T-cell (primary cell): ENCODE data around the gene CD63. TPM values are rescaled to one million over a fixed set of nuclear protein-coding genes. Genes with fewer than 3 reads are reported as not detected.

Experiments used
- ATAC-seq, 4 experiments: fragments of 200-7000 bp in 3 of 4; fragments of 150-1000 bp in 1 of 4; cut with Tn5 transposase; replicated peaks in 1 of 4; 1 replicate in 3 of 4; 2 replicates in 1 of 4; pipeline ENCODE4 v1.10.0; 2021; ENCODE audit warnings: moderate library complexity in 3 of 4, mild to moderate bottlenecking in 2 of 4, moderate number of reproducible peaks in 1 of 4
- CTCF ChIA-PET, 2 donors: fragments of 300-600 bp; sonication (Branson Sonifier 250); formaldehyde crosslinking; loops; one replicate each; lab custom pipeline; 2022; ENCODE audit warnings: antibody characterized with exemption in 2 of 2; lab: Charles Lee
- POLR2A ChIA-PET, 2 donors: fragments of 300-600 bp; sonication (Branson Sonifier 250); formaldehyde crosslinking; loops; one replicate each; lab custom pipeline; 2022; ENCODE audit warnings: antibody characterized with exemption in 2 of 2; lab: Charles Lee
- DNase-seq, 35 experiments: peaks; one replicate each; pipeline versions ENCODE4 v3.0.0 to v3.0.0-alpha.2; 2013 to 2023
- H3K27ac ChIP-seq: one replicate; pipeline ENCODE4 v1.5.1; 2013; ENCODE audit warnings: low read length
- H3K27me3 ChIP-seq, 2 experiments: replicated peaks in 1 of 2; 1 replicate in 1 of 2; 2 replicates in 1 of 2; pipeline versions ENCODE4 v1.6.1 to v1.7.0; 2013; ENCODE audit warnings: low read length in 1 of 2, mixed read lengths in 1 of 2; ENCODE audit not compliant: control insufficient read depth in 2 of 2, insufficient read depth in 2 of 2; ENCODE audit errors: extremely low read depth in 1 of 2
- H3K36me3 ChIP-seq, 2 donors: 1 replicate in 1 of 2; 2 replicates in 1 of 2; pipeline versions ENCODE4 v1.6.1 to v1.7.0; 2013; ENCODE audit warnings: low read length in 1 of 2; ENCODE audit not compliant: control insufficient read depth in 2 of 2, insufficient read depth in 1 of 2; ENCODE audit errors: extremely low read depth in 1 of 2
- H3K4me1 ChIP-seq, 2 experiments: 1 replicate in 1 of 2; 2 replicates in 1 of 2; pipeline versions ENCODE4 v1.6.1 to v1.7.0; 2013; ENCODE audit warnings: low read length in 2 of 2, mixed read lengths in 1 of 2; ENCODE audit not compliant: insufficient read depth in 2 of 2, control insufficient read depth in 1 of 2; ENCODE audit errors: extremely low read depth in 1 of 2
- H3K4me3 ChIP-seq, 2 donors: 1 replicate in 1 of 2; 2 replicates in 1 of 2; pipeline versions ENCODE4 v1.5.1 to v1.7.0; 2013; ENCODE audit warnings: mild to moderate bottlenecking in 2 of 2, low read length in 1 of 2, moderate library complexity in 1 of 2; ENCODE audit not compliant: control insufficient read depth in 1 of 2; ENCODE audit errors: extremely low read depth in 1 of 2
- H3K9me3 ChIP-seq: 2 replicates; pipeline ENCODE4 v1.7.0; 2013
- H3K27ac Mint-ChIP-seq, 2 donors: one replicate each; pipeline ENCODE4 v1.8.0; 2020 to 2021; ENCODE audit warnings: mild to moderate bottlenecking in 2 of 2, mixed read lengths in 2 of 2
- H3K27me3 Mint-ChIP-seq, 2 donors: one replicate each; pipeline ENCODE4 v1.8.0; 2021 to 2022; ENCODE audit warnings: mixed read lengths in 2 of 2
- H3K36me3 Mint-ChIP-seq: one replicate; pipeline ENCODE4 v1.8.0; 2021; ENCODE audit warnings: mixed read lengths
- H3K4me1 Mint-ChIP-seq, 3 donors: one replicate each; pipeline ENCODE4 v1.8.0; 2020 to 2022; ENCODE audit warnings: mixed read lengths in 3 of 3, mild to moderate bottlenecking in 1 of 3
- H3K4me3 Mint-ChIP-seq, 3 donors: one replicate each; pipeline ENCODE4 v1.8.0; 2020 to 2022; ENCODE audit warnings: mild to moderate bottlenecking in 3 of 3, mixed read lengths in 3 of 3, moderate library complexity in 3 of 3
- H3K9me3 Mint-ChIP-seq, 3 donors: one replicate each; pipeline ENCODE4 v1.8.0; 2020 to 2022; ENCODE audit warnings: mixed read lengths in 3 of 3
- WGBS: methylation state at CpG from one replicate; pipeline ENCODE4 v1.1.5; 2013; ENCODE audit warnings: missing lambda C conversion rate; ENCODE audit not compliant: insufficient coverage; 5-methylcytosine and 5-hydroxymethylcytosine counted together
- total RNA-seq, 35 experiments: library from RNA in 6 of 35; stranded (reverse) in 6 of 35; fragments of 120-200 nt in 1 of 35; gene quantifications; one replicate each; pipeline versions ENCODE4 v1.2.1 to v1.2.4 and lab custom pipeline; 2013 to 2026

The CD63 gene
- total RNA-seq, 5 donors from 2014 or later (not counting 1 experiment from before 2014, with no cell fraction given), result 41.3 to 88.2 (median 73.5) TPM

DNA sequence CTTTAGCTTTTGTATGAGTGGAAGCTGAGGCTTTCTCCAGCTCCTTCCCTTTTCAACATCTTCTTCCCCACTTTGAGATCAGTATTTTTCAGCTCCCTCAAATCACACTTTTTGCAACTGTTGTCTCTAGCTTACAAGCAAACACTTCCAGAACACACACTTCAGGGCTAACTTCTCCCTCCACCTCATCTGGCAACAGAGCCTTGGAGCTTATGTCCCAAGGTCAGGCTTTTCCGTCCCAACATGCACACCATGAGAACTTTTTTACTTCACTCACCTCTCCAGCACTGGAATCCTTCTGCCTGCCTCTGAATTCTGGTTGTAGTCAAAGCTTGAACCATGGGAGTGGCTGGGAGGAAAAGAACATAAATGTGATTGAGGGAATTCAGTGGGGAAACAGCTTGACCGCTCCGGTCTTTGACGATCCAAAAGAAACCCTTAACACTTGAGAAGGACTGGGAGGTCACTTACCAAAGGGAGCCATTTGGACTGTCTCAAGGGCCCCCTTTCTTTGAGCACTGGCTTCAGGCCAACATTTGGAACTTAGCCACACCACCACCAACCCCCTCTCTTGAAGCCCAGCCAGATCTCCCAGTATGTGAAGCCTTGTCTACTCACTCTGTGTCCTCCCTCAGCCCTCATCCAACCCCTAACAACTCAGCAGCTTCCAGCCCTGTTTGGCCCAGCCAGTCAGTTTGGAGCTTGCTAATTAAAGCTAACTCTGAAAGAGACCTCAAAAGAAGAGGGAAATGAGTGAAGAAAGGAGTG lies 16.8 kb downstream of the CD63 start:
- no peak for DNase-seq
- peaks cover 0 to 20% of the 10 kb centered on the region in 2 experiments for H3K27me3 ChIP-seq
- peaks cover 12 to 33% of the 10 kb centered on the region in 2 experiments for H3K4me1 ChIP-seq
- Mint-ChIP-seq H3K4me3 (no peak overlapping the region), H3K4me1 (peaks cover 27 to 37% (median 33%) of the 10 kb centered on the region in 3 donors), H3K27ac (no peak overlapping the region), H3K36me3 (no peaks in the 10 kb centered on the region), H3K27me3 (peaks cover 19 to 25% of the 10 kb centered on the region in 2 donors), H3K9me3 (no peaks in the 10 kb centered on the region)
- ATAC-seq, result no peak
- no peak overlapping the region for H3K4me3 ChIP-seq
- ChIA-PET CTCF (interaction anchor here (0.5 to 0.6 kb wide), 2 partner anchors 424 to 784 kb away, joined by 3 to 8 read pairs; no protein-coding TSS in a partner anchor), POLR2A (interaction anchor here in 1 of 2 donors (0.5 kb wide), 1 partner anchor 977 kb away, joined by 3 read pairs; no protein-coding TSS in a partner anchor)
- no peaks in the 10 kb centered on the region for H3K9me3 ChIP-seq
- no peak overlapping the region for H3K27ac ChIP-seq
- no peaks in the 10 kb centered on the region for H3K36me3 ChIP-seq
- WGBS, result 100% methylated on average over 4 of the region's 4 CpGs

GRCh38 chr12:55708695-55709233 lies 20.0 kb downstream of the CD63 start:
- Mint-ChIP-seq H3K36me3 (no peaks in the 10 kb centered on the region), H3K27me3 (peaks cover 22 to 25% of the 10 kb centered on the region in 2 donors), H3K4me1 (peaks cover 16 to 23% (median 19%) of the 10 kb centered on the region in 3 donors), H3K4me3 (peak overlapping the region; percentile 80 to 86 (median 81)), H3K27ac (no peak overlapping the region), H3K9me3 (no peaks in the 10 kb centered on the region)
- H3K4me3 ChIP-seq, result peak overlapping the region in 1 of 2 donors; percentile 0
- ATAC-seq (no peak), DNase-seq (no peak)
- peaks cover 0 to 28% of the 10 kb centered on the region in 2 experiments for H3K27me3 ChIP-seq
- peaks cover 3 to 20% of the 10 kb centered on the region in 2 experiments for H3K4me1 ChIP-seq
- CTCF ChIA-PET, result no interaction called here
- no peak overlapping the region for H3K27ac ChIP-seq
- H3K9me3 ChIP-seq, result no peaks in the 10 kb centered on the region
- POLR2A ChIA-PET, result no interaction called here
- WGBS, result no CpG with 5 or more reads among the region's 3 CpGs
- H3K36me3 ChIP-seq, result no peaks in the 10 kb centered on the region

DNA sequence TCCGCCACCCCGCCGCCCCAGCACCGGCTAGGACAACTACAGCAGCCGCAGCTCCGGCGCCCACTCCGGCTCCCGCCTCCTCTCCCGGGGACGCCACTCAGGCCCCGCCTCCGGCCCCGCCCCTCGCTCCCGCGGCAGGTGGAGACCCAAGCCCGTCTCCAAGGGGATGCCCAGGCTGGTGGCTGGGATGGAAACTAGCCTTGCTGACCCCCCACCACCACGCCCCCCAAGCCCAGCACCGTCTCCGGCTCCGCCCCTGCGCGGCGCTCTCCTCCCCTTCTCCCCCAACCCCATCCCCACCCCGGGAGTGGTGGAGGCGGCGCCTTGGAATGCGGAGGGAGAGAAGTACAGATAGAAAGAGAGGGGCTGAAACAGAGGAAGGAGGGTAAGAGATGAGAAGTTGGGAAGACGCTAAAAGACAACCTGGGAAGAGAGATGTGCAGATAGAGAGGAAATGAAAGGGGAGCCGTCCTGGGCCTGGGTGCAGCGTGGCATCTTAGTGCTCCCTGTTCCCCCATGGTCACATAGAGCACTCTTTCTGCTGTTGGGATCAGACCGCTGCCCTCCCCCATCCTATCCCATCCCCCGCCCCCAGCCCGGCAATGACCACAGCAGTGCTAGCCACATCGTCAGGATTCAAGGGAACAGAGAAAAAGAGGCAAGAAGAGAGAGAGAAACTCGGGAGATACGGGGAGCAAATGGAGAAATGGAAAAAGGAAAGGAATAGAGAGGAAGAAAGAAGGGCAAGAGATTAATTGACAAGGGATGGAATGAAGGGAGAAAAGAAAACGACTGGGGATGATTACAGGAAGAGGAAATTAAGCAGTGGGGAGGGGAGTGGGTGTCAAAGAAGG lies 20.7 kb downstream of the CD63 start, which contains the start of gene ITGA7:
ITGA7 (minus strand) TSS at position 64 of the 854 bp plus-strand sequence. CDS start 222 bp downstream, outside the sequence.
- Histone ChIP-seq H3K27me3 (peaks cover 0 to 35% of the 10 kb centered on the region in 2 experiments), H3K4me1 (peaks cover 3 to 20% of the 10 kb centered on the region in 2 experiments), H3K36me3 (no peaks in the 10 kb centered on the region), H3K27ac (no peak within 1 kb of the TSS), H3K4me3 (peak within 1 kb of the TSS; percentile 48 to 52), H3K9me3 (no peaks in the 10 kb centered on the region)
- H3K27ac Mint-ChIP-seq, result no peak within 1 kb of the TSS
- H3K4me3 Mint-ChIP-seq, result peak within 1 kb of the TSS; percentile 80 to 86 (median 81)
- ATAC-seq, result peak; percentile 72 to 85 (median 82)
- H3K27me3 Mint-ChIP-seq, result peaks cover 22 to 25% of the 10 kb centered on the region in 2 donors
- no peaks in the 10 kb centered on the region for H3K36me3 Mint-ChIP-seq
- ChIA-PET CTCF (no interaction called here), POLR2A (no interaction called here)
- H3K4me1 Mint-ChIP-seq, result peaks cover 16 to 23% (median 19%) of the 10 kb centered on the region in 3 donors
- peak in 25 of 35 experiments; percentile 22 to 65 (median 38) for DNase-seq
- WGBS, result under 1% methylated on average over 23 of the region's 39 CpGs
- no peaks in the 10 kb centered on the region for H3K9me3 Mint-ChIP-seq

DNA sequence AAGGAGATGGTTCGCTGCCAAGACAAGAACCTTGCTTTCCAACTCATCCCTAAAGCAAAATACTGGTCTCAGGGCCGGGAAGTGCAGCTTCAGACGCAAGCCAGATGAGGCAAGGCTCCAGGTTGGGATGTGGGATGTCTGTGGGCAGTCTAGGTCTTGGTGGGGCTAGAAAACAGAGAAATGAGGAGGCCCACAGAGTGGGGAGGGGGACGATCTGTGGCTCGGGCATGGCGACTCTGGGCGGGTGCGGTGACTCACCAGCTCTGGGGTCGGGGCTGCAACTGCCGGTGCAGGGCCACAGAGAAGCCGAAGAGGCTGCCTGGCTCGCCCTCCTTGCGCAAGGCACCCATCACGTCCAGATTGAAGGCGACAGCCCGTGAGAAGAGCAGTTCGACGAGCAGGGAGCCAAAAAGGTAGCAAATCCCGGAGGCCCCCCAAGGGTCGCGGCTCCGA lies 21.6 kb downstream of the CD63 start:
- ChIA-PET CTCF (no interaction called here), POLR2A (no interaction called here)
- peak; percentile 20 to 43 (median 31) for ATAC-seq
- H3K4me3 Mint-ChIP-seq, result peak overlapping the region; percentile 80 to 86 (median 81)
- H3K27ac ChIP-seq, result no peak overlapping the region
- peak overlapping the region; percentile 48 to 49 for H3K4me3 ChIP-seq
- no peaks in the 10 kb centered on the region for H3K36me3 Mint-ChIP-seq
- H3K27ac Mint-ChIP-seq, result no peak overlapping the region
- H3K36me3 ChIP-seq, result no peaks in the 10 kb centered on the region
- no peak for DNase-seq
- H3K9me3 Mint-ChIP-seq, result no peaks in the 10 kb centered on the region
- WGBS, result 24% methylated on average over 17 of the region's 22 CpGs
- peaks cover 25 to 27% of the 10 kb centered on the region in 2 donors for H3K27me3 Mint-ChIP-seq
- peaks cover 3 to 20% of the 10 kb centered on the region in 2 experiments for H3K4me1 ChIP-seq
- peaks cover 16 to 23% (median 19%) of the 10 kb centered on the region in 3 donors for H3K4me1 Mint-ChIP-seq
- H3K27me3 ChIP-seq, result peaks cover 0 to 40% of the 10 kb centered on the region in 2 experiments
- no peaks in the 10 kb centered on the region for H3K9me3 ChIP-seq

DNA sequence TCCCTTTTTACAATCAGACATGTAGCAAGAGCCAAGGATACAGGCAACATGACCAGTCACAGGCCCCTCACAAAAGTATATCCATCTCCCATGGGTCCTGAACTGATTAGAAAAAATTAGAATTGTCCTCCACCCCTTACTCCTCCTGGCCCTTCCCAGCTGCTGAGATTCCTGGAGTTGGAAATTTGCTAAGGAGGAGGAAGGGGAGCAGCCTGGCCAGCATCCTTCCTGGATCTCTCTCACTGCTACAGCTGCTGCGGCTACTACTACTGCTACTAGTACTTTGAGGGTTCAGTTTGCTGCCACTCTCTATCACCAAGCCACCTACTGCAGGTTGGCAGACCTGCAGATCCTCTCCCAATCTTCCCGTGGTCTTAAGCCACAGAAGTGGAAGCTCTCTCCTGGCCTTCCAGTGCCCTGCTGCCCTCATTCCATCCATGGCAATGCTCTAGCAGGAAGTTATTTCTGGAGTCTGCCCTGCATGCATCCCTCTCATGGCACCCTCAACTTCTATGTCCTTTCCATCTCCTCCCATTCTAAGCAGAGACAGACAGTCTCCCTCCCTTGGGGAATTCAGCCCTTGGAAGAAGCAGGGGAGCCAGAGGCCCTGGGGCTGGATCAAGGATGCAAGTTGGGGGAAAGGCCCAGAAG lies 22.1 kb downstream of the CD63 start:
- no peak overlapping the region for H3K27ac Mint-ChIP-seq
- H3K27me3 ChIP-seq, result peaks cover 0 to 40% of the 10 kb centered on the region in 2 experiments
- H3K27me3 Mint-ChIP-seq, result peaks cover 23 to 25% of the 10 kb centered on the region in 2 donors
- no peaks in the 10 kb centered on the region for H3K36me3 ChIP-seq
- H3K4me3 Mint-ChIP-seq, result peak overlapping the region; percentile 80 to 86 (median 81)
- H3K9me3 Mint-ChIP-seq, result no peaks in the 10 kb centered on the region
- POLR2A ChIA-PET, result no interaction called here
- DNase-seq (no peak), ATAC-seq (no peak)
- no peaks in the 10 kb centered on the region for H3K9me3 ChIP-seq
- peaks cover 3 to 20% of the 10 kb centered on the region in 2 experiments for H3K4me1 ChIP-seq
- no peaks in the 10 kb centered on the region for H3K36me3 Mint-ChIP-seq
- H3K4me3 ChIP-seq, result no peak overlapping the region
- 44% methylated on average over 1 of the region's 2 CpGs for WGBS
- CTCF ChIA-PET, result interaction anchor here (0.6 to 1.2 kb wide), 2 partner anchors 50 to 1919 kb away, joined by 3 read pairs; no protein-coding TSS in a partner anchor
- no peak overlapping the region for H3K27ac ChIP-seq
- H3K4me1 Mint-ChIP-seq, result peaks cover 16 to 23% (median 19%) of the 10 kb centered on the region in 3 donors
